Ureter (tissue), 1 donor: Measurements from ENCODE around the gene SPARCL1. TPM values are rescaled to one million over a fixed set of nuclear protein-coding genes. Genes with fewer than 3 reads are reported as not detected.
"Not testable (repeated sequence)": the region's sequence is repeated elsewhere in the genome, so short reads cannot be mapped to it uniquely, and the experiment has no call there.

ENCODE experiments used
- DNase-seq: peaks from one replicate; pipeline ENCODE4 v3.0.0-alpha.2; 2020; ENCODE audit warnings: low spot score
- total RNA-seq: library from RNA; stranded (reverse); gene quantifications from one replicate; pipeline ENCODE4 v1.2.4, GENCODE V29; 2023
- donor health status: DM: yes; HTN: yes; CAD: no.

SPARCL1 gene
- total RNA-seq = 400 TPM

GRCh38 chr4:87529187-87529586 is at the start of gene SPARCL1:
Gene SPARCL1 (minus strand): TSS chr4:87529376. CDS start chr4:87499574, 29,802 bp downstream.
- no peak for DNase-seq

GRCh38 chr4:87575983-87576382 is 46.8 kb upstream of the SPARCL1 start:
- no peak for DNase-seq

DNA sequence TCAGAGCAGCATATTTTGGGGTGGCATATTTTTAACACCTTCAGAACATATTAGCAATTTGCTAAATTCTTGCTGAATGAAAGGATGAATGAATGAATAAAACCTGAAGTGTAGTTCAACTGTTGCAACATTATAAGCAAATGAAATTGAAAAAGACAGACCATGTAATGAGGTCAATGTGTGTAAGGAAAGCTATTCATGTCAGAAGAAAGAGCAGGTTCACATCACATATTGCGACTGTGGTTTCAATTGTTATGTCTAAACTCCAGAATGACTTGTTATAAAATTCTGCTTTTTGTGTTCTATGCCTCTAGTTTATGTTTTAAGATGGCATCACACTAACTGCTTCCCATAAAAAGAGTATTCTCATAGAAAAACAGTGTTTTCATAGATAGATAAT is 46.2 kb upstream of the SPARCL1 start:
- DNase-seq = no peak

DNA sequence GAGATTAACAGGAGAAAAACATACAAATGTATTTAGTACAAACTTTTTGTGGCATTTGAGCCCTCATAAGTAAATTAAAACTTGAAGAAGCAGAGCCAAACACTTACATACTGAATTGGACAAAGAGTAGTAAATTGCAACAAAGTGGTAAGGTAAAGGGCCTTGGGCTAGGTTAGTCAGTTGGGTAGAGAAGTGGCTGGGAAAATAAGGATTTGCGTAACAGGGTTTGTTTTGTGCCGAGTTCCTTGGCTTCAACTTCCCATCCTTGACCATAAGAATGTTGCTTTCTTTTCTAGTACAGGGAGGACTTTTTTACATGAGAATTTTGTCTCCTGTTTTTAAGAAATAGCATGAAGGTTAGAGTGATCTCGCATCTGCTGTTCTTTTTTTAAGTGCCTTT is 45.8 kb upstream of the SPARCL1 start:
- DNase-seq = no peak

DNA sequence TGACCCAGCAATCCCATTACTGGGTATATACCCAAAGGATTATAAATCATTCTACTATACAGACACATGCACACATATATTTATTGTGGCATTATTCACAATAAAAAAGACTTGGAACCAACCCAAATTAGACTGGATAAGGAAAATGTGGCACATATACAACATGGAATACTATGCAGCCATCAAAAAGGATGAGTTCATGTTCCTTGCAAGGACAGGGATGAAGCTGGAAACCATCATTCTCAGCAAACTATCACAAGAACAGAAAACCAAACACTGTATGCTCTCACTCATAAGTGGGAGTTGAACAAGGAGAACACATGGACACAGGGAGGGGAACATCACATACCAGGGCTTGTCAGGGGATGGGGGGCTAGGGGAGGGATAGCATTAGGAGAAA is 45.2 kb upstream of the SPARCL1 start:
- DNase-seq = not testable (repeated sequence)

- DNase-seq = no peak
Measured at GRCh38 chr4:87570290-87570805, 41.2 kb upstream of the SPARCL1 start.

DNA sequence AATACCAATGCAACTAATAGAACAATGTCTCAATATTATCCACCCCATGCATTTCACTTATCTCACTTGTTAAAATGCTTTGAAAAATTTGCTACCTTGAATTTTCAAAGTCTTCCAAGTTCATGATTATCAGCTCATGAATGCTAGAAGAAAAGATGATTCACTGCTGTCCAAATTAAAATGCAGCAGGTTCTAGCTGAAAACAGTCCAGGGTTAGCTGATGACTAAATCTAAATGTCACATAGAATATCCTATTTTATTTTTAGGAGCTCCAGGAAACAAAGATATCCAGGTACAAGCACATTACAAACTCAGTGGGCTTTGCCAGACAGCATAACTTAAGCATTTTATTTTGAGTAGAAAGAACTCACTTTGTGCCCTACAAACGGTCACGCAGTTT is 38.0 kb upstream of the SPARCL1 start:
- DNase-seq = no peak

DNA sequence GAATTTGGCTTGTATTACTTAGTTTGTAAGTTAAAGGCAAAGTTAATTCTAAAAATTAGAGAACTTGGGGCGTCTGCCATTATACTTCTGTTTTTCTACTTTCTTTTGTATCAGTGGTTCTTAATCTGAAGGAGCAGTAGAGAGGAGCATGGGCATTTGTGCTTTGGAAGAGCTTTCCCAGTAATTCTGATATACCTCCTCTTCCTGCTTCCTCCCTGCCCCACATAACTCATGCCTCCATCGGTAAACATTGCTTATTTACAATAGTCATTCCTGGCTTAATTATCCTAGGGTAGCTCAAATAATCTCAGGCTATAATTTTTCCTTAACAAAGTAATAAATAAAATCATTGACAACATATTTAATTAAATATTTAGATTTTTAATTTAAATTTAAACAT is 37.1 kb upstream of the SPARCL1 start:
- DNase-seq = no peak

DNA sequence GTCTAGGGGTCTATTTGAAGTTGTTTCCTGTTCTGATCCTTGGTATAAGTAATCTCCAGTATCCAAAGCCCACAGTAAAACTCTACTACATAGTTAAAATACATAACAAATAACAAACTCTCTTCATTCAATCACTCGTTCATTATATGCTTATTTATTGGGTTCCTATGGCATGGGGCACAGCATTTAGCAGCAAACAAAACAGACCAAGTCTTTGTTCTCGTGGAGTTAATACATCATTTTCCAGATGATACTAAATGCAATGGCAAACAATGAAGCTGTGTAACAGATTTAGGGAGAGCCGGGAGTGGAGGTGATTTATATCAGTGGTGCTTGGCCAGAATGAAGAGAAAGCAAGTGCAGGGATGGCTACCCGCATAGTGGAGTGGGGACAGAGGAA is 36.6 kb upstream of the SPARCL1 start:
- DNase-seq = no peak

- no peak for DNase-seq
Measured at GRCh38 chr4:87560802-87561201, 31.6 kb upstream of the SPARCL1 start.

DNA sequence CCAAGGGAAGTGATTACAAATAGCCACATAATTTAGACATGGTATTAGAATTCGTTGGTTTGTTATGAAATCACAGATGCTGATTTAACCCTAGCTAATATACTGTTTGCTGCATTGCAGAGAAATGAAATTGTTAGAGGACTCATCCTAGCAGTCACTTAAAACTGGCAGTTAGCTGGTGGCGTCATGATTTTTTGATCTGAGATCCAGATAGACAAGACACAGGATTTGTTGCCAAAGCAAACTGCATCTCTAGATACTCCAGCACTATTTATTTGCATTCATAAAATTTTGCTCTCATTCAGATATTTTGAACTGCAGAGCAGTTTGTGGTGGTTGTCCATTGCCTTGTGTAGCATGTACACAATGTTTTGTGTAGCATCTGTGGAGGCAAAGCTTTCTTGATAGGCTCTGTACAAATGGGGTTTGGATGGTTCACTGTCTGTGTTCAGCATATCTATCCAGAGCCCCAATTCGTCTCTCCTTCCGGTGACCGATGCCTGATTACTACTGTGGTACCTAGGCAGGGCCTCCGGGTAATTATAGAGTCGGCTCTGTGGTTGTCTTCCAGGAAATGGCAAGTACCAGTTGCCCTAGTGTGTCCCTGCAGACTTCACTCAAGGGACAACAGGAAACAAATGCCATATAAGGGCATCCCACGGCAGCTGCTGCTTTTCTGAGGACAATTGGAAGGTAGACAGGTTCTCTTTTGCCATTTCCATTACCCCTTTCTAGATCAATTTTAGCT is 30.1 kb upstream of the SPARCL1 start:
- peak; percentile 47 for DNase-seq

- no peak for DNase-seq
Measured at GRCh38 chr4:87557348-87557747, 28.2 kb upstream of the SPARCL1 start.

DNA sequence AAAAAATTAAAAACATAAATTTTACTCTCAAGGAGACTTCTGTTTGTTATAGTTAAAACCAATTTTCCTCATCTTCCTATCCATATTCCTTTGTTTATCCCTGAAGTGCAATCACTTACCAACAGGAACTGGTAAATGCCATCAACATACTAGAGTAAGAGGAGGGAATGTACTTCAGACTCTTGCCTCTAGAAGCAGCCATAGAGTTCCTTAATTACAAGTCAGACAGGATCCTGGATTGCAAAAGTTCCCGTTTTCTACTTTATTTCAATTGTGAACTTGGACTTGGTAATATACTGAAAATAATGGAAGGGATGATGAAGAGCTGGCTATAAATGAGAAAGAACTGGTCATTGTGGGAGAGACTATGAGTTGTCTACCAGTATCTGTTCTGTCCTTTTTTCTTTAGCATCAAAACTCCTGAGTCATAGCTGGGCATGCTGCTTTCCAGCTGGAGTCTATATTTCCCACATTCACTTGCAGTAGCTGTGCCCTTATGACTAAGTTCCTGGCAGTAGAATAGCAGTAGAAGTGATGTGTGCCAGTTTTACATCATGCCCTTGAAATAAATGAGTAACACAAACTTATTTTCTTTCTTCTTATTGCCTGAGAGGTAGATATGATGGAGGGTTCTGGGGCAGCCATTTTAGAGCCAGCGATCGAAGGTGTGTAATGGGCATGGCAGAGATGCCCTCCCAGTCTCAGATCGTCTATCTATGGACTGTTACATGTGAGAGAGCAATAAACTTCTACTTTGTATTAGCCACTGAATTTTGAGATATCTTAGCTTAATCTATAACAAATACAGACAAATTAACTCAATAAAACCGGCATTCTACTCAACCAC is 26.8 kb upstream of the SPARCL1 start:
- no peak for DNase-seq

- DNase-seq = no peak
Measured at GRCh38 chr4:87553182-87553581, 24.0 kb upstream of the SPARCL1 start.

- no peak for DNase-seq
Measured at GRCh38 chr4:87551361-87551760, 22.2 kb upstream of the SPARCL1 start.

- DNase-seq = no peak
Measured at GRCh38 chr4:87547016-87547708, 18.0 kb upstream of the SPARCL1 start.

DNA sequence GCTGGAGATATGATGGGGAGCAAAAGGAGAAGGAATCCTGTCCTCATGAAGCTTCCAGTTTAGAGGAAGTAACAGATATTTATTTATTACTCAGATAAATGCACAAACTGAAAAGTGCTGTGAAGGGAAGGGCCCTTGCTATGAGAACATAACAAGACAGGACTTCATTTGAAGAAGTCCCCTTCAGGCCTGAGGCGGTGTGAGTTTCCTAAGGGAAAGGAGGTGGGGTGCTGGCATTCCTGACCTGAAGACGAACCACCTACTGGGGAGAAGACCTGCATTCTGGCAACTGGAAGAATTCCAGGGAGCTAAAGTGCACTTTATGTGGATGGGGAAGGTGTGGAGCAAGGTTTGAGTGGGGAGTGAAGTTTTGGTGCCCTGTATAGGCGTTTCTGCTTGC is 15.9 kb upstream of the SPARCL1 start:
- DNase-seq = no peak

- no peak for DNase-seq
Measured at GRCh38 chr4:87543835-87544461, 14.8 kb upstream of the SPARCL1 start.

- DNase-seq = no peak
Measured at GRCh38 chr4:87542734-87543312, 13.6 kb upstream of the SPARCL1 start.

GRCh38 chr4:87541956-87542709 is 13.0 kb upstream of the SPARCL1 start:
- no peak for DNase-seq

DNA sequence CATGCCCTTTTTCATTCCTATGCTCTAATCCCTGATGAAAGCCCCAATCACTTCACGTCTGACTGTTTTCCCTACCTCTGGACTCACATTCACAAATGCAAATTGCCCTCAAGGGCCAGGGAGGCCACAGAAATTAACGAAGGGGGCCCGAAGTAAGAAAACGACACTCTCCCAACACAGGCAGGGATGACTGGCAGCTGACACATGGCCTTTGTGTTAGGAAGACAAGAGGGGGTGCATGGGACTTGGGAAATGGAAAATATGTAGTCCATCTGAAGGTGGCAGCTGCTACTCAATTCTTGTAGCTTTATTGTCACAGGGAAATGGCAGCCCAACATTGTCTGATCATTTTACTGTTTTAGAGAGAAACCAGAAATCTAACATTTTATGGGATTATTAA is 12.3 kb upstream of the SPARCL1 start:
- no peak for DNase-seq
